WI38 (cell line): ENCODE data around the gene TMEM63C.
"Not testable (repeated sequence)": the region's sequence is repeated elsewhere in the genome, so short reads cannot be mapped to it uniquely, and the experiment has no call there.

Experiments used
- H3K4me3 ChIP-seq: 2 replicates; pipeline ENCODE4 v1.5.1; 2011; ENCODE audit warnings: low read depth, mild to moderate bottlenecking, control low read depth, low read length
- TF ChIP-seq, protein P1 (sequence below): IDR thresholded peaks from 2 replicates; pipeline ENCODE4 v1.5.1; 2012; ENCODE audit warnings: low read depth, mild to moderate bottlenecking, control low read depth, low read length

Gene TMEM63C

DNA sequence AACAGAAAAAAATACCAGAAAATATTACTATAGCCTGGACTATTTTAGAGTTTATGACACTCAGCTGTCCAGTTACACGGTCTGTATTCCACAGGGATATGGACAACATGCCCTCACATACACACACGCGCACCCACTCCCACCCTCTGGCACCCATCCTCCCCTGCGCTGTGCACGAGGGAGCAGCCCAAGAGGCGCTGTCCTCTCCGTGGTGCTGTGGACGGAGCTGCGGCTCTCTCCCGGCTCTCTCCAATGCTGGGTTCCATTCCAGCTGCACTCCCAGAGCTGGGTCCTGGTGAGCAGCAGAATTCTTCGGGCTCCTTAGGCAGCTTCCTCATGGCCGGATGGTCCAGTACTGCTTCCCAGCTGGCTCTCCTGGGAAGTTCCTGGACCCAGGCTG lies 95.4 kb downstream of the TMEM63C start:
- TF ChIP-seq, protein P1, sequence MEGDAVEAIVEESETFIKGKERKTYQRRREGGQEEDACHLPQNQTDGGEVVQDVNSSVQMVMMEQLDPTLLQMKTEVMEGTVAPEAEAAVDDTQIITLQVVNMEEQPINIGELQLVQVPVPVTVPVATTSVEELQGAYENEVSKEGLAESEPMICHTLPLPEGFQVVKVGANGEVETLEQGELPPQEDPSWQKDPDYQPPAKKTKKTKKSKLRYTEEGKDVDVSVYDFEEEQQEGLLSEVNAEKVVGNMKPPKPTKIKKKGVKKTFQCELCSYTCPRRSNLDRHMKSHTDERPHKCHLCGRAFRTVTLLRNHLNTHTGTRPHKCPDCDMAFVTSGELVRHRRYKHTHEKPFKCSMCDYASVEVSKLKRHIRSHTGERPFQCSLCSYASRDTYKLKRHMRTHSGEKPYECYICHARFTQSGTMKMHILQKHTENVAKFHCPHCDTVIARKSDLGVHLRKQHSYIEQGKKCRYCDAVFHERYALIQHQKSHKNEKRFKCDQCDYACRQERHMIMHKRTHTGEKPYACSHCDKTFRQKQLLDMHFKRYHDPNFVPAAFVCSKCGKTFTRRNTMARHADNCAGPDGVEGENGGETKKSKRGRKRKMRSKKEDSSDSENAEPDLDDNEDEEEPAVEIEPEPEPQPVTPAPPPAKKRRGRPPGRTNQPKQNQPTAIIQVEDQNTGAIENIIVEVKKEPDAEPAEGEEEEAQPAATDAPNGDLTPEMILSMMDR = no peak
- no peak overlapping the region for H3K4me3 ChIP-seq

- H3K4me3 ChIP-seq = no peak overlapping the region
- TF ChIP-seq, protein P1 = no peak
These were observed 97.0 kb downstream of the TMEM63C start for GRCh38 chr14:77278461-77279230.

- TF ChIP-seq, protein P1 = no peak
- H3K4me3 ChIP-seq = no peak overlapping the region
These were observed 98.1 kb downstream of the TMEM63C start for GRCh38 chr14:77279719-77280118.

GRCh38 chr14:77280921-77281320 lies 99.3 kb downstream of the TMEM63C start:
- not testable (repeated sequence) for H3K4me3 ChIP-seq

DNA sequence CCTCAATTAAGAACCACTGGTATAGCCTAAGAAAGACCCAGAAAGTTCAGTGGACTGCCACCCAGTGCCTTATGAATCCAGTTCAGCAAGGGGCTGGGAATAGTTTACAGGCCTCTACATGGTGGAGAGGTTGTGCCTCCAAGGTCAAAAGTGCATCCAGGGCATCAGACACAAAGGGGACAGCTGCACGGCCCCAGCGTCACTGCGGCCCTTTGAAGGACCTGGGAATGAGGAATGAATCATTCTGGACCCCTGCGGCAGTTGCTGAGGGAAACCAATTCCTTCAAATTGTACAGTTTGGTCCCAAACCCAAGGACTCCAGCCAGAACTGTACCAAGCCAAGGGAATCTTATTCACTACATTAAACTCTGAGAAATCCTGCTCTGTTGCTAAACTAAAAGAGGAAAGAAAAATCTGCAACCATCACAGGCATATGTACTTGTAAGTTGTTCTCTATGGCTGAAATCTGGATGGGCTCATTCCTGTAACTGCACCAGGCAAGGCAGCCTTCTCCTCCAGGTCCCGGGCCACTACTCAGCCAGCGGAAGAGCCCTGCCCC lies 100.3 kb downstream of the TMEM63C start:
- H3K4me3 ChIP-seq = no peak overlapping the region
- TF ChIP-seq, protein P1 = no peak

- H3K4me3 ChIP-seq = no peak overlapping the region
- TF ChIP-seq, protein P1 = no peak
These were observed 102.5 kb downstream of the TMEM63C start for GRCh38 chr14:77284066-77284465.

- TF ChIP-seq, protein P1 = no peak
- H3K4me3 ChIP-seq = no peak overlapping the region
These were observed 102.9 kb downstream of the TMEM63C start for GRCh38 chr14:77284466-77284865.
